OCI-LY1 (cell line): ENCODE data around the gene RER1.

Experiments
- EZH2 ChIP-seq: fragments of 200-600 bp; sonication (generic), shearing (Covaris generic); IDR thresholded peaks from 2 replicates; pipeline ENCODE4 v1.8.0; 2017; ENCODE audit warnings: borderline replicate concordance, mixed run types, mild to moderate bottlenecking, antibody characterized with exemption, low read length, moderate library complexity, mixed read lengths
- TF ChIP-seq, protein P1 (sequence below): fragments of 200-600 bp; sonication (generic), shearing (Covaris generic); IDR thresholded peaks from 2 replicates; pipeline ENCODE4 v1.5.1; 2017; ENCODE audit warnings: mild to moderate bottlenecking, antibody characterized with exemption, low read length, moderate library complexity, mixed read lengths

DNA sequence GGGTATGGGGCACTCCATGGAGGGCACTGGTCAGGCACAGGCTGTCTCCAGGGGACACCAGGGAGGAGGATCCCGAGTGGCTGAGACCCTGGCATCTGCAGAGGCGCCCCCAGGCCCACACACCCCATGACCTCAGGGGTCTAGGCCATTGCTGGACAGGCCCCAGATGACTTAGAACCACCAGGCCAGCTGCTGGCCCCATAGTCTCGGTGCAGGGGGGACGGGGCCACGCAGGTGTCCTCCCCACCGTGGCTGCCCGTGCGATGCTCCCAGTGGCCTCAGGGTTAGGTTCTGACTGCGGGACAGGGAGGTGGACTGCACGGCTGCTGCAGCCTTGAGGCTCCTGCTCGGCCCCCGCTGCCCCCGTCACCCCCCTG, 44.2 kb upstream of the RER1 start:
- TF ChIP-seq, protein P1, sequence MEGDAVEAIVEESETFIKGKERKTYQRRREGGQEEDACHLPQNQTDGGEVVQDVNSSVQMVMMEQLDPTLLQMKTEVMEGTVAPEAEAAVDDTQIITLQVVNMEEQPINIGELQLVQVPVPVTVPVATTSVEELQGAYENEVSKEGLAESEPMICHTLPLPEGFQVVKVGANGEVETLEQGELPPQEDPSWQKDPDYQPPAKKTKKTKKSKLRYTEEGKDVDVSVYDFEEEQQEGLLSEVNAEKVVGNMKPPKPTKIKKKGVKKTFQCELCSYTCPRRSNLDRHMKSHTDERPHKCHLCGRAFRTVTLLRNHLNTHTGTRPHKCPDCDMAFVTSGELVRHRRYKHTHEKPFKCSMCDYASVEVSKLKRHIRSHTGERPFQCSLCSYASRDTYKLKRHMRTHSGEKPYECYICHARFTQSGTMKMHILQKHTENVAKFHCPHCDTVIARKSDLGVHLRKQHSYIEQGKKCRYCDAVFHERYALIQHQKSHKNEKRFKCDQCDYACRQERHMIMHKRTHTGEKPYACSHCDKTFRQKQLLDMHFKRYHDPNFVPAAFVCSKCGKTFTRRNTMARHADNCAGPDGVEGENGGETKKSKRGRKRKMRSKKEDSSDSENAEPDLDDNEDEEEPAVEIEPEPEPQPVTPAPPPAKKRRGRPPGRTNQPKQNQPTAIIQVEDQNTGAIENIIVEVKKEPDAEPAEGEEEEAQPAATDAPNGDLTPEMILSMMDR: no peak
- no peak for TF ChIP-seq EZH2
